Suppressor macrophage treated with lipopolysaccharide for 1 hour (primary cell): ENCODE measurements around the gene SLC47A2.
A peak's percentile ranks its signal among the peaks of the same experiment; 100 is the strongest.

Source experiments
- DNase-seq, 3 donors: peaks; one replicate each; pipeline ENCODE4 v3.0.0-alpha.2; 2020 to 2022

SLC47A2 gene

GRCh38 chr17:19642373-19642893 is 74.0 kb downstream of the SLC47A2 start:
- peak in 1 of 3 donors; percentile 37 for DNase-seq

- no peak for DNase-seq
These were observed 74.6 kb downstream of the SLC47A2 start for GRCh38 chr17:19641687-19642372.

GRCh38 chr17:19631905-19632304 is 84.5 kb downstream of the SLC47A2 start:
- no peak for DNase-seq

GRCh38 chr17:19630661-19631060 is 85.7 kb downstream of the SLC47A2 start:
- no peak for DNase-seq

GRCh38 chr17:19630035-19630434 is 86.3 kb downstream of the SLC47A2 start:
- no peak for DNase-seq

GRCh38 chr17:19629449-19629848 is 86.9 kb downstream of the SLC47A2 start:
- DNase-seq = no peak
